Measurements from ENCODE around the gene ACE2.

DNA sequence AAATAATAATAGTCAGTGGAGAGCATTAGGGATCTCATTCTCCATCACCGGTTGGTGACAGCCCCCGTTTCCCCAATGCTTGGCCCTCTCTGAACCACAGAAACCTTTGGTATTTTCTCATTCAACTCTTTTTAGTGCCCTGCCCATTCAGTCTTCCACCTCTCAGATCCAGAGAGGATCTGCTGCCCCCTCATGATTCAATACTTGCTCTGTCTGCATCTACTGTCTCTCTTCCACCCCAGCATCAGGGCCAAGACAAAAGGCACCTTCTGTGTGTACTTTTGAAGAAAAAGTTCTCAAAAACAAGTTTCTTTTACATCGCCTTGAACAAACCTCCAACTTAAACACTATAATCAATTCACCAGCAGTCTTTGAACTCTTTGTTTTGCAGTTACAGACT is 44.5 kb upstream of the ACE2 start:
- no peak for TF ChIP-seq POLR2A (IDR thresholded peaks at IDR 0.05)
- TF ChIP-seq, protein P1, sequence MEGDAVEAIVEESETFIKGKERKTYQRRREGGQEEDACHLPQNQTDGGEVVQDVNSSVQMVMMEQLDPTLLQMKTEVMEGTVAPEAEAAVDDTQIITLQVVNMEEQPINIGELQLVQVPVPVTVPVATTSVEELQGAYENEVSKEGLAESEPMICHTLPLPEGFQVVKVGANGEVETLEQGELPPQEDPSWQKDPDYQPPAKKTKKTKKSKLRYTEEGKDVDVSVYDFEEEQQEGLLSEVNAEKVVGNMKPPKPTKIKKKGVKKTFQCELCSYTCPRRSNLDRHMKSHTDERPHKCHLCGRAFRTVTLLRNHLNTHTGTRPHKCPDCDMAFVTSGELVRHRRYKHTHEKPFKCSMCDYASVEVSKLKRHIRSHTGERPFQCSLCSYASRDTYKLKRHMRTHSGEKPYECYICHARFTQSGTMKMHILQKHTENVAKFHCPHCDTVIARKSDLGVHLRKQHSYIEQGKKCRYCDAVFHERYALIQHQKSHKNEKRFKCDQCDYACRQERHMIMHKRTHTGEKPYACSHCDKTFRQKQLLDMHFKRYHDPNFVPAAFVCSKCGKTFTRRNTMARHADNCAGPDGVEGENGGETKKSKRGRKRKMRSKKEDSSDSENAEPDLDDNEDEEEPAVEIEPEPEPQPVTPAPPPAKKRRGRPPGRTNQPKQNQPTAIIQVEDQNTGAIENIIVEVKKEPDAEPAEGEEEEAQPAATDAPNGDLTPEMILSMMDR (IDR thresholded peaks at IDR 0.05) = no peak
- no peak for TF ChIP-seq POLR2AphosphoS5 (IDR thresholded peaks at IDR 0.05)
- no peak for TF ChIP-seq EP300 (IDR thresholded peaks at IDR 0.05; ENCODE audit: low read depth)
